GM21786 (cell line): ENCODE data around the gene MED16.
"Not testable (repeated sequence)": the region's sequence is repeated elsewhere in the genome, so short reads cannot be mapped to it uniquely, and the experiment has no call there.

Source experiments
- ATAC-seq: cut with Tn5 transposase; IDR thresholded peaks from one replicate; pipeline ENCODE4 v1.9.1; 2021; ENCODE audit not compliant: unreplicated experiment

The MED16 gene

DNA sequence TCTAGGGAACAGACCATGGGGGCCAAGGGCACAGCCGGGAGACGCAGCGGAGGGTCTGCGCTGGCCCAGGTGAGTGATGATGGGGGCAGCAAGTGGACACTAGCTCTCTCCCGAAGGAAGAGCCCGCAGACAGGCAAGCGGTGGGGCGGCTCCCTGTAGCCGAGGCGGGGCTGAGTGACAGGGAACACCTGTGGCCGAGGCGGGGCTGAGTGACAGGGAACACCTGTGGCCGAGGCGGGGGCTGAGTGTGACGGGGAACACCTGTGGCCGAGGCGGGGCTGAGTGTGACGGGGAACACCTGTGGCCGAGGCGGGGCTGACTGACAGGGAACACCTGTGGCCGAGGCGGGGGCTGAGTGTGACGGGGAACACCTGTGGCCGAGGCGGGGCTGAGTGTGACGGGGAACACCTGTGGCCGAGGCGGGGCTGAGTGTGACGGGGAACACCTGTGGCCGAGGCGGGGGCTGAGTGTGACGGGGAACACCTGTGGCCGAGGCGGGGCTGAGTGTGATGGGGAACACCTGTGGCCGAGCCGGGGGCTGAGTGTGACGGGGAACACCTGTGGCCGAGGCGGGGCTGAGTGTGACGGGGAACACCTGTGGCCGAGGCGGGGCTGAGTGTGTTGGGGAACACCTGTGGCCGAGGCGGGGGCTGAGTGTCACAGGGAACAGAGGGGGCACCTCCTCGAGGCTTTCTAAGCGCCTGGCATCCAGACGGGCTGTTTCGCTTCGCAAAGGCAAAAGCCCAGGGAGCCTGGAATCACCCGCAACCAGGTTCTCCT lies 1.4 kb downstream of the MED16 start:
- not testable (repeated sequence) for ATAC-seq

GRCh38 chr19:890831-891230 lies 2.2 kb downstream of the MED16 start:
- ATAC-seq = no peak

- ATAC-seq = no peak
Measured at GRCh38 chr19:889662-890295, 3.2 kb downstream of the MED16 start.

DNA sequence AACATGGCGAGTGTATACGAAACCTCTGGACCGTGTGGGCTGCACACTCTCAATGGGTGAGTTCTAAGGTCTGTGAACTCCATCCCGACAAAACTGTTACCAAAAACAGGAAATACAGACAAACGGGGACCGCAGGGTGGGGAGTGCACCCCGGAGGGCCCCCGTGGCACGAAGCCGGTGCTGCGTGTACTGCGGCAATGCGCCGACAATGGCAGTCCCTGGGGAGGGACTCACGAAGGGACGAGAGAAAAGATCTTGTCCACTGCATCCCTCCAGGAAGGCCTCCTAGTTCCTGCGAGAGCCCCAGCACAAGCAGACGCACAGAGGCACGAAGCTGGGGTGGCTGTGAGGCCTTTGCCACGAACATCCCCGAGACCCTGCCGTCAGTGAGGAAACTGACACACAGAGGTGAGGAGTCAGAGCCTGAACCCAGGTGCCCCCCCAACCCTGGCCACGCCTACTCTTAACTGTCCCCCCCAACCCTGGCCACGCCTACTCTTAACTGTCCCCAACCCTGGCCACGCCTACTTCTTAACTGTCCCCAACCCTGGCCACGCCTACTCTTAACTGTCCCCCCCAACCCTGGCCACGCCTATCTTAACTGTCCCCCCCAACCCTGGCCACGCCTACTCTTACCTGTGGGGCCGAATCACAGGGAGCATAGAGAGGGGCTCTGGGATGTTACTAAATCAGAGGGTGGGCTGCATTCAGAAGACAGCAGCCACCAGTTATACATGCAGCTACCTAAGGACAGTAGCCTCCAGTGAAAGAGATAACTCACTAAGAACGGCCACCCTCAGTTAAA lies 4.2 kb downstream of the MED16 start:
- no peak for ATAC-seq

DNA sequence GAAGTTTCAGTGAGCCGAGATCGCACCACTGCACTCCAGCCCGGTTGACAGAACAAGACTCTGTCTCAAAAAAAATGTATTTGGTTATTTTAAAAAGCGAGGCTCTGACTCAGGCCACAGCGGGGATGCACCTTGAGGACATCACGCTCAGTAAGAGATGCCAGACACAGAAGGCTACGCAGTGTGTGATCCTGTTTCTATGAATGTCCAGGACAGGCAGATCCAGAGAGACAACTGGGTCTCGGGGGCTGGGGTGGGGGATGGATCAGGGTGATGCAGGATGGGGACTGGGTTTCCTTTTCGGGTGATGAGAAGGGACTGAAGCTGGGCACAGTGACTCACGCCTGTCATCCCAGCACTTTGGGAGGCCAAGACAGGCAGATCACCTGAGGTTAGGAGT lies 5.4 kb downstream of the MED16 start:
- no peak for ATAC-seq

DNA sequence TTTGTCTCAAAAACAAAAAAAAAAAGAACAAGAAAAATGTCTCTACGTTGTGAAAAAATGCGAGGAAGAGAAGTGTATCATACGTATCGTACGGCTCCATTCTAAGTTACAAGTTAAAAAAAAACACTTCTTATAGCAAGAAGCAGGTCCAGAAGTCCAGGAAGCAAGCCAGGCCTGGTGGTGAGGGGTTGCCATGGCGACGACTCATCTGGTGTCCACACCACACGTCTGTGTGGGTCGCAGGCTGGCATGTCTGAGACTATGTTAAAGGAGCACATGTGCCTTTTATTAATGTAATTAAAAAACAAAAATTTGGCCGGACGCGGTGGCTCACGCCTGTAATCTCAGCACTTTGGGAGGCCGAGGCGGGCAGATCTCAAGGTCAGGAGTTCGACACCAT lies 5.9 kb downstream of the MED16 start:
- no peak for ATAC-seq

DNA sequence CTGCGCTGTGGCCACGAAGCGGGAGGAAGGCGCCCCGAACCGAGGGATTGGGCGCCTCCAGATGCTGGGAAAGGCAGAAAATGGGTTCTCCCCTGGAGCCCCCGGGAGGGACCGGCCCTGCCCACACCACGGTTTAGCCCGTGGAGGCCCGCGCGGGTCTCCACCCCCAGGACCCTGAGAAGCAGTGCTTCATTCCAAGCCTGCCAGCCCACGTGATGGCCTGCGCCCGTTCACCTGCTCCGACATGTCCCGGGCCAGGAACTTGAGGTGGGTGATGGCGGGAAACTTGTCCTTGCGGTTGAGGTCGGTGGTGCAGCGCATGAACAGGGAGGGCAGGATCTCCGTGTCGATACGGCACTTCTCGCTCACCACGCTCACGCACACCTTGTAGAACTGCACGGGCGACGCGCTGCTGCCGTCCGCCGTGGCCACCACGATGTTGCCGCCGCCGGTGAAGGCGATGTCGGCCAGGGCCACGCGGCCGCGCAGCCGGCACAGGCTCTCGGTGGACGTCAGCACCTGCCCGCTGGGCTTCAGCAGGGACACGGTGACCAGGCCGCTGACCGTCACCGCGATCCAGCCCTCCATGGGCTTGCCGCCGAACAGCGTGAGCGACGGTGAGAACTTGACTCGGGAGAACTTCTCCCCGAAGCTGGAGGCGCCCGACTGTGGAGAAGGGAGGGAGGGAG lies 7.3 kb downstream of the MED16 start:
- ATAC-seq = no peak

DNA sequence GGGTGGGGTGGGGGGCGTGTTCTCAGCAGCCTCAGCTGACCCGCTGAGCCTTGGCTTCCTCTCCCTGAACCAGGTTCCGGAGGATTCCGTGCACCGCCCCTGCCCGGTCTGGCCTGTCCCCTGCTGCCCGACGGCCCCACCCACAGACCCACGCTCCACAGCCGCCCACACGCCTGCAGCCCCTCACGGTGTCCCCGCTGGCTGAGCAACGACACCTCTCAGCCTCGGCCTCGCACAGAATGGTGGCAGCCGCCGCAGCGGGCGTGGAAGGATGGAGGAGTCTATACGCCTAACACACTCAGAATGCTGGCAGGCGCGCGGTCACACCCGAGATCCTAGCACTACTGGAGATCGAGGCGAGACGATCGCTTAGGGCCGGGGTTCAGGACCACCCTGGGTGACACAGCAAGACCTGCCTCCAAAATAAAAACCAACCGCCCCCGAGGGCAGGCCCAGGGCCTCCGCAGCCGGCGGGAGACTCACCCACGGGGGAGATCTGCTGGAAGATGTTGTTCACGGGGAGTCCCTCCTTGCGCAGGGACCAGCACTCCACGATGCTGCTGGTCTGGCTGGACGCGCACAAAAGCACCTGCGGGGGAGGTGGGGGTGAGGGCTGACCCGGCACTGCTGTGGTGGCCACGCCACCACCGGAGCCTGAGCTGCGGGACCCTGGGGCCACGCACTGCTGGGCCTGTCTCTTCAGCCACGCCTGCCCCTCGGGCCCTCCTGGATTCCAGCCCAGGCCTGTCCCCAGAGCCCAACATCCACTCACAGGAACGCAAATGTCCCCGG lies 8.4 kb downstream of the MED16 start:
- ATAC-seq = no peak

- ATAC-seq = no peak
Measured at GRCh38 chr19:883661-884211, 9.3 kb downstream of the MED16 start.

DNA sequence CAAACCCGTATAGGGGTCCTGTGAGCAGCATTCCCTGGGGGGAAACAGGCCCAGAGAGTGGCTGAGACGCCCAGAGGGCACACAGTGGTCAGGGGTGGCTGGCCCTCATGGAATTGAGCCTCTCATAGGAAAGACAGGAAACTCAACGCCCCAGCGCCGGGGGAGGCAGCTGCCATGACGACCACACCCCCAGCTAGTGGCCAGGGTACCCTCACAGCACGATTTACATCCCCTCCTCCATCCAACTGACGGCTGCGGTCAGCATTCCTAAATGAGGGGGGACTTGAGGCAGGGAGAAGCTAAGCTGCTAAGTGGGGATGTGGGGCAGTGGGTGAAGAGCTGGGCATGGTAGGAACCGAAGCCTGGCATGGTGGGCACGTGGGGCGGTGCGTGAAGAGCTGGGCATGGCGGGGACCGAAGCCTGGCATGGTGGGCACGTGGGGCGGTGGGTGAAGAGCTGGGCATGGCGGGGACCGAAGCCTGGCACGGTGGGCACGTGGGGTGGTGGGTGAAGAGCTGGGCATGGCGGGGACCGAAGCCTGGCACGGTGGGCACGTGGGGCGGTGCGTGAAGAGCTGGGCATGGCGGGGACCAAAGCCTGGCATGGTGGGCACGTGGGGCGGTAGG lies 10.0 kb downstream of the MED16 start:
- ATAC-seq = no peak

DNA sequence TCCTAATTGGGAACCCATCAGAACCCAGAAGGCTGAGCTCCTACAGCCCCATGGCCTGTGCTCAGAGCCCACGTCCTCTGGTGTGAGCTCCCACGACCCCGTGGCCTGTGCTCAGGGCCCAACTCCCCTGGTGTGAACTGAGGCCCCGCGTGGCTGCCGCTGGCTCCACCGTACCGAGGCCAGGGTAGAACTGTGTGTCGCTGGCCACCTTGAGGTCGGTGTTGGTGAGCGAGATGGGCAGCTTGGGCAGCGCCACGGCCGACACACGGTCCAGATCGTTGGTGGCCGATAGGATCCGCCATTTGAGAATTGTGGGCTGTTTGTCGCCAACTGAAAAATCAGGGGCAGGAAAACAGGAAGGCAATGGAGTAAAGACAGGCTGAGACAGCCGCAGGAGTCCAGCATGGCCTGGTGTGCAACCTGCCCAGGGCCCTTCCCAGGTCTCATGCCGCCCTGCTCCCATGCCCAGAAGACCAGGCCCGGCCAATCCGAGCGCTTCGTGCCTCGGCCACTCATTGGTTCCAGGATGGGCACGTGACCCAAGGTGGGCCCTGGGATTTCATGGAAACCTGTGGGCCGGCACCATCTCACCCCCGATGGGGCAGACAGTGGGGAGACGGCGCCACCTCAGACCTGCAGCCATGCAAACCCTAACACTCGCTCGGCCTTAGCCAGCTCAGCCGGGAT lies 11.5 kb downstream of the MED16 start:
- no peak for ATAC-seq

DNA sequence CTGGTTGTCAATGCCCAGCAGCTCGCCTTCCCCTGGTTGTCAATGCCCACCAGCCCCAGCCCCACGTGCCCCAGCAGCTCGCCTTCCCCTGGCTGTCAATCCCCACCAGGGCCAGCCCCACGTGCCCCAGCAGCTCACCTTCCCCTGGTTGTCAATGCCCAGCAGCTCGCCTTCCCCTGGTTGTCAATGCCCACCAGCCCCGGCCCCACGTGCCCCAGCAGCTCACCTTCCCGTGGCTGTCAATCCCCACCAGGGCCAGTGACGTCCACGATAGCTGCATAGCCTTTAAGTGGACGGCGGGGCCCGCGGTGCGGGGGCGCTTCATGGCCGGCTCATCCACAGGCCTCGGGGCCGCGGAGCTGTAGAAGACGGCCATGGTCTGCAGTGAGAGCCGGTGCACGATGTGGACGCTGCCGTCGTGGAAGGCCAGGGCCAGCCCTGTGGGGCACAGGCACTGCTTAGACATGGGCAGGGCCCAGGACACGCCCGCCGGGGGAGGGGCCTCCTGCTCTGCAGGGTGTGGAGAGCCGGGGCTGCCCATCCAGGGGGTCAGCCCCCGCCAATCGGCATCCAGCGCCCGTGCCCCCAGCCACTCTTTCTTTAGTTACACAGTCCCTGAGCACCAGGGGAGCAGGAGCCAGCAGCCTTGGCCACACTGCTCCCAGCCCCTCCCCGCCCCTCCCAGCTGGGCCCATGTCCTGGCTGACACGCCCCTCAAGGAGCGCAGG lies 13.1 kb downstream of the MED16 start:
- ATAC-seq = no peak

GRCh38 chr19:878751-879561 lies 14.0 kb downstream of the MED16 start:
- not testable (repeated sequence) for ATAC-seq

DNA sequence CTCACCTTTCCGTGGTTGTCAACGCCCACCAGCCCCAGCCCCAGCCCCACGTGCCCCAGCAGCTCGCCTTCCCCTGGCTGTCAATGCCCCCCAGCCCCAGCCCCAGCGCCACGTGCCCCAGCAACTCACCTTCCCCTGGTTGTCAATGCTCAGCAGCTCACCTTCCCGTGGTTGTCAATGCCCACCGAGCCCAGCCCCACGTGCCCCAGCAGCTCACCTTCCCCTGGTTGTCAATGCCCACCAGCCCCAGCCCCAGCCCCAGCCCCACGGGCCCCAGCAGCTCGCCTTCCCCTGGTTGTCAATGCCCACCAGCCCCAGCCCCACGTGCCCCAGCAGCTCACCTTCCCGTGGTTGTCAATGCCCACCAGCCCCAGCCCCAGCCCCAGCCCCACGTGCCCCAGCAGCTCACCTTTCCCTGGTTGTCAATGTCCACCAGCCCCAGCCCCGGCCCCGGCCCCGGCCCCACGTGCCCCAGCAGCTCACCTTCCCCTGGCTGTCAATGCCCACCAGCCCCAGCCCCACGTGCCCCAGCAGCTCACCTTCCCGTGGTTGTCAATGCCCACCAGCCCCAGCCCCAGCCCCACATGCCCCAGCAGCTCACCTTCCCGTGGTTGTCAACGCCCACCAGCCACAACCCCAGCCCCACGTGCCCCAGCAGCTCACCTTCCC lies 14.9 kb downstream of the MED16 start:
- not testable (repeated sequence) for ATAC-seq

GRCh38 chr19:876780-877314 lies 16.1 kb downstream of the MED16 start:
- no peak for ATAC-seq

GRCh38 chr19:876089-876488 lies 16.9 kb downstream of the MED16 start:
- ATAC-seq = no peak
